ENCODE results near the gene OR2A42.
"Not testable (repeated sequence)": the region's sequence is repeated elsewhere in the genome, so short reads cannot be mapped to it uniquely, and the experiment has no call there.

DNA sequence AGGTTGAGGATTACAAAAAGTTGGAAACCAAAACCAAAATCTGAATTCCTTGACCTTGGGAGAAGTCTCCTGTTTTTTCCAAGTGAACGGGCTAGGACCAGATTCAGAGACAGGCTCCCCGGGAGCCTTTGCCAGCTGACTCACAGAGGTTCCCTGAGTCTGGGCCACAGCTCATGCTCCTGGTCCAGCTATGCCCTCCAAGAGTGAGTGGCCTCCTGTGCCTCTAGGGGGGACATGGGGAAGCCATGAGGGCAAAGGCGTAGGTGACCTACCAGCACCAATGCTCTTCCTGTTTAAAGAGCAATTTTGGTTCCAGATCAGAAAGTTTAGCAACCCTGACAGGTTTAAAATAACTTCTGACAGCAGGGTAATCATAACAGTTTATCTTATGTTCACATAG, 10.6 kb downstream of the OR2A42 start:
- not testable (repeated sequence) for TF ChIP-seq CTCF, POLR2A (IDR thresholded peaks at IDR 0.05)

Measured in ovary (tissue), 3 donors.